ENCODE data around the gene GPATCH2. TPM values are rescaled to one million over a fixed set of nuclear protein-coding genes. Genes with fewer than 3 reads are reported as not detected.

Gene GPATCH2
- total and polyA plus RNA-seq, 2 donors (not counting 1 experiment from before 2014, with no cell fraction given) = 4.7 to 14.7 TPM

DNA sequence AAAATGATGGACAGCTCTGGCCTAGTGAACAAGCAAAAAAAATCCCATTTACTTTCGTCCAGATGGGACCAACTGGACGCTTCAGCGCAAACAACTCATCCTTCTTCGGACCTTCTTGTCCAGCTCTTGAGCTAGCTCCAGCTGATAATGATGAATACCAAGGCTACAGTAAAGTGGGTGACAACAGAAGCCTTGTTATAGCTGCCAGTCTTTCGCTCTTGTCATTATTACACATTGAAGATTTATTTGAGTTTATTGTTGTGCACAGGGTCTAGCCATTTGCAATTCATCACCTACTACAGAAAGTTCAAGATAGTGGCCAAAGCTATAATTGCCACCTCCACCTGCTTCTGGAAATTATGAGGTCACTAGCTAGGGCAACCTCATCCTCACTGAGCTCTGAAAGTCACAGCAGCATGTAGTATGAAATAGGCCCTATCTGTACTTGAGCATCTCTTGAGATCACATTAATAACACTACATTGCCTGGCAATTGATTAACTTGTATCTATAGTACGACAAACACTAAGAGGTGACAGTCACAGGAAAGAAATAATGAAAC, 76.9 kb downstream of the GPATCH2 start:
- Histone ChIP-seq H3K4me2 (replicated peaks; ENCODE audit: low read depth, low read length, poor library complexity, severe bottlenecking) (no peak overlapping the region), H3K79me2 (ENCODE audit: control insufficient read depth, insufficient read depth, low read length) (no peaks in the 10 kb centered on the region), H3K27ac (ENCODE audit: low read length in 2 of 2) (no peak overlapping the region), H3K9ac (ENCODE audit: low read length) (no peak overlapping the region), H3K9me3 (ENCODE audit: control extremely low read depth in 1 of 3, control insufficient read depth in 2 of 3, insufficient read depth in 1 of 3, low read length in 2 of 3) (no peaks in the 10 kb centered on the region), H3K36me3 (replicated peaks in 1 of 2; ENCODE audit: control extremely low read depth in 1 of 2, control insufficient read depth in 1 of 2, extremely low read depth in 1 of 2, insufficient read depth in 2 of 2, low read length in 1 of 2) (no peaks in the 10 kb centered on the region), H2AFZ (ENCODE audit: insufficient read depth, low read depth, low read length, poor library complexity, severe bottlenecking) (no peak overlapping the region), H4K20me1 (ENCODE audit: control insufficient read depth, insufficient read depth, low read length, poor library complexity, severe bottlenecking) (no peaks in the 10 kb centered on the region), H3K4me3 (ENCODE audit: control extremely low read depth in 1 of 5, extremely low read depth in 1 of 5, insufficient read depth in 1 of 5, low read depth in 2 of 5, low read length in 4 of 5) (no peak overlapping the region), H3K27me3 (replicated peaks in 1 of 4; ENCODE audit: control extremely low read depth in 1 of 4, control insufficient read depth in 3 of 4, insufficient read depth in 4 of 4, low read length in 3 of 4) (no peaks in the 10 kb centered on the region), H3K4me1 (ENCODE audit: control insufficient read depth in 2 of 2, insufficient read depth in 2 of 2, low read length in 2 of 2) (no peaks in the 10 kb centered on the region)
- no peak for DNase-seq
- 100% methylated on average over 4 of the region's 6 CpGs for WGBS (ENCODE audit: insufficient coverage)
- no peak overlapping the region for H3K4me3 Mint-ChIP-seq
- H3K27ac Mint-ChIP-seq = no peak overlapping the region
- CTCF ChIA-PET = no interaction called here
- no peak for ATAC-seq (ENCODE audit: low read depth)
- POLR2A ChIA-PET = no interaction called here
- H3K9me3 Mint-ChIP-seq (ENCODE audit: insufficient read depth) = no peaks in the 10 kb centered on the region
- TF ChIP-seq EZH2 (IDR thresholded peaks at IDR 0.05; ENCODE audit: borderline replicate concordance, insufficient read depth, low read depth, low read length, poor library complexity, severe bottlenecking) = no peak
- TF ChIP-seq, protein P1, sequence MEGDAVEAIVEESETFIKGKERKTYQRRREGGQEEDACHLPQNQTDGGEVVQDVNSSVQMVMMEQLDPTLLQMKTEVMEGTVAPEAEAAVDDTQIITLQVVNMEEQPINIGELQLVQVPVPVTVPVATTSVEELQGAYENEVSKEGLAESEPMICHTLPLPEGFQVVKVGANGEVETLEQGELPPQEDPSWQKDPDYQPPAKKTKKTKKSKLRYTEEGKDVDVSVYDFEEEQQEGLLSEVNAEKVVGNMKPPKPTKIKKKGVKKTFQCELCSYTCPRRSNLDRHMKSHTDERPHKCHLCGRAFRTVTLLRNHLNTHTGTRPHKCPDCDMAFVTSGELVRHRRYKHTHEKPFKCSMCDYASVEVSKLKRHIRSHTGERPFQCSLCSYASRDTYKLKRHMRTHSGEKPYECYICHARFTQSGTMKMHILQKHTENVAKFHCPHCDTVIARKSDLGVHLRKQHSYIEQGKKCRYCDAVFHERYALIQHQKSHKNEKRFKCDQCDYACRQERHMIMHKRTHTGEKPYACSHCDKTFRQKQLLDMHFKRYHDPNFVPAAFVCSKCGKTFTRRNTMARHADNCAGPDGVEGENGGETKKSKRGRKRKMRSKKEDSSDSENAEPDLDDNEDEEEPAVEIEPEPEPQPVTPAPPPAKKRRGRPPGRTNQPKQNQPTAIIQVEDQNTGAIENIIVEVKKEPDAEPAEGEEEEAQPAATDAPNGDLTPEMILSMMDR (IDR thresholded peaks at IDR 0.05) = no peak
- no peaks in the 10 kb centered on the region for H3K4me1 Mint-ChIP-seq
- intact Hi-C loops (cut with micrococcal nuclease) = no loop called here
- no peaks in the 10 kb centered on the region for H3K27me3 Mint-ChIP-seq

DNA sequence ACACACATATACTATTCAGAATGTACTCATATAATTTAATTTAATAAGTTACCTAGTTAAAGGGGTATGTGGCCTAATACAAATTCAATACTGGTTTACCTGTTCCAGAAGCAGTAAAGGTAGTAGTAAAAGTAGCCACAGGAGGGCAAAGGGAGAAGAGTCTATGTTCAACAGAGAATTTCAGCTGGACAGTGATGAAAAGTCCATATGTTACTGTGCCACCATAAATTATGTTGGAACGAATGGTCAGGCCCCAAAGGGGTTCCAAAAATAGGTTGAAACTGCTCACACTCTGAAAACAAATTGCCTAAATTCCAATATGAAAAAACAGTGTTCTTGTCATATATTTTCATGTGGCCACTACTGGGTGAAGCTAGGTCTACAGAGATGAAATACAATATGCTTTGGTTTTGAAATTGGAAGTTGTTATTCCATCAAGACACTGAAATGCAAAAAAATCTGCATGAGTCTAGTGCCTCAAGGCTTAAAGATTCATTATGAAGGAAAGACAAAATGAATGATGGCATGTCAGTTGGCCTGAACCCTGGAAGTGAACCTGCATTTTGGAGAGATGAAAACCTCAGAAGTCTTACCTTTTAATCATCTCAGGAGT, 78.4 kb downstream of the GPATCH2 start:
- no peaks in the 10 kb centered on the region for H3K79me2 ChIP-seq (ENCODE audit: control insufficient read depth, insufficient read depth, low read length)
- no CpG with 5 or more reads among the region's 1 CpG for WGBS (ENCODE audit: insufficient coverage)
- Mint-ChIP-seq H3K4me1 (no peaks in the 10 kb centered on the region), H3K4me3 (no peak overlapping the region), H3K27me3 (no peaks in the 10 kb centered on the region), H3K27ac (no peak overlapping the region), H3K9me3 (ENCODE audit: insufficient read depth) (peaks cover 4% of the 10 kb centered on the region)
- H3K27me3 ChIP-seq (replicated peaks in 1 of 4; ENCODE audit: control extremely low read depth in 1 of 4, control insufficient read depth in 3 of 4, insufficient read depth in 4 of 4, low read length in 3 of 4) = no peaks in the 10 kb centered on the region
- TF ChIP-seq, protein P1 (IDR thresholded peaks at IDR 0.05) = no peak
- TF ChIP-seq EZH2 (IDR thresholded peaks at IDR 0.05; ENCODE audit: borderline replicate concordance, insufficient read depth, low read depth, low read length, poor library complexity, severe bottlenecking) = no peak
- no peaks in the 10 kb centered on the region for H3K4me1 ChIP-seq (ENCODE audit: control insufficient read depth in 2 of 2, insufficient read depth in 2 of 2, low read length in 2 of 2)
- no peak overlapping the region for H3K9ac ChIP-seq (ENCODE audit: low read length)
- no peaks in the 10 kb centered on the region for H4K20me1 ChIP-seq (ENCODE audit: control insufficient read depth, insufficient read depth, low read length, poor library complexity, severe bottlenecking)
- ATAC-seq (ENCODE audit: low read depth) (no peak), DNase-seq (no peak)
- no peak overlapping the region for H3K4me2 ChIP-seq (replicated peaks; ENCODE audit: low read depth, low read length, poor library complexity, severe bottlenecking)
- POLR2A ChIA-PET = no interaction called here
- no peaks in the 10 kb centered on the region for H3K36me3 ChIP-seq (replicated peaks in 1 of 2; ENCODE audit: control extremely low read depth in 1 of 2, control insufficient read depth in 1 of 2, extremely low read depth in 1 of 2, insufficient read depth in 2 of 2, low read length in 1 of 2)
- H3K9me3 ChIP-seq (ENCODE audit: control extremely low read depth in 1 of 3, control insufficient read depth in 2 of 3, insufficient read depth in 1 of 3, low read length in 2 of 3) = no peaks in the 10 kb centered on the region
- H2AFZ ChIP-seq (ENCODE audit: insufficient read depth, low read depth, low read length, poor library complexity, severe bottlenecking) = no peak overlapping the region
- H3K4me3 ChIP-seq (ENCODE audit: control extremely low read depth in 1 of 5, extremely low read depth in 1 of 5, insufficient read depth in 1 of 5, low read depth in 2 of 5, low read length in 4 of 5) = no peak overlapping the region
- no peak overlapping the region for H3K27ac ChIP-seq (ENCODE audit: low read length in 2 of 2)
- intact Hi-C loops (cut with micrococcal nuclease) = no loop called here
- CTCF ChIA-PET = no interaction called here
